GM20000 (cell line): Measurements from ENCODE around the gene RPL23.
A peak's percentile ranks its signal among the peaks of the same experiment; 100 is the strongest.

Experiments
- DNase-seq: peaks from one replicate; pipeline ENCODE4 v3.0.0; 2012; ENCODE audit warnings: low spot score
- CTCF ChIP-seq: IDR thresholded peaks from 2 replicates; pipeline ENCODE4 v1.5.1; 2012; ENCODE audit warnings: mild to moderate bottlenecking, control low read depth; ENCODE audit errors: extremely low read depth, missing control alignments

The RPL23 gene

GRCh38 chr17:38870259-38871165 lies 17.0 kb upstream of the RPL23 start:
- TF ChIP-seq CTCF: no peak
- DNase-seq: peak; percentile 84

GRCh38 chr17:38869526-38870258 lies 16.2 kb upstream of the RPL23 start, which contains the start of gene LASP1:
Gene LASP1, plus strand, starts transcription at chr17:38870058. Its CDS starts 132 bp downstream, at chr17:38870190.
- no peak for TF ChIP-seq CTCF
- DNase-seq: peak; percentile 94

- peak; percentile 25 for TF ChIP-seq CTCF
- DNase-seq: peak; percentile 81
These were observed 15.4 kb upstream of the RPL23 start for GRCh38 chr17:38868817-38869525.

GRCh38 chr17:38867968-38868816 lies 14.7 kb upstream of the RPL23 start:
- no peak for TF ChIP-seq CTCF
- peak; percentile 41 for DNase-seq

GRCh38 chr17:38867179-38867967 lies 13.9 kb upstream of the RPL23 start:
- DNase-seq: no peak
- TF ChIP-seq CTCF: no peak
